GM18502 (cell line): ENCODE data around the gene CMIP.

Source experiments
- ATAC-seq: cut with Tn5 transposase; IDR thresholded peaks from one replicate; pipeline ENCODE4 v1.9.1; 2021; ENCODE audit warnings: mild to moderate bottlenecking; ENCODE audit not compliant: unreplicated experiment, poor library complexity

The CMIP gene

DNA sequence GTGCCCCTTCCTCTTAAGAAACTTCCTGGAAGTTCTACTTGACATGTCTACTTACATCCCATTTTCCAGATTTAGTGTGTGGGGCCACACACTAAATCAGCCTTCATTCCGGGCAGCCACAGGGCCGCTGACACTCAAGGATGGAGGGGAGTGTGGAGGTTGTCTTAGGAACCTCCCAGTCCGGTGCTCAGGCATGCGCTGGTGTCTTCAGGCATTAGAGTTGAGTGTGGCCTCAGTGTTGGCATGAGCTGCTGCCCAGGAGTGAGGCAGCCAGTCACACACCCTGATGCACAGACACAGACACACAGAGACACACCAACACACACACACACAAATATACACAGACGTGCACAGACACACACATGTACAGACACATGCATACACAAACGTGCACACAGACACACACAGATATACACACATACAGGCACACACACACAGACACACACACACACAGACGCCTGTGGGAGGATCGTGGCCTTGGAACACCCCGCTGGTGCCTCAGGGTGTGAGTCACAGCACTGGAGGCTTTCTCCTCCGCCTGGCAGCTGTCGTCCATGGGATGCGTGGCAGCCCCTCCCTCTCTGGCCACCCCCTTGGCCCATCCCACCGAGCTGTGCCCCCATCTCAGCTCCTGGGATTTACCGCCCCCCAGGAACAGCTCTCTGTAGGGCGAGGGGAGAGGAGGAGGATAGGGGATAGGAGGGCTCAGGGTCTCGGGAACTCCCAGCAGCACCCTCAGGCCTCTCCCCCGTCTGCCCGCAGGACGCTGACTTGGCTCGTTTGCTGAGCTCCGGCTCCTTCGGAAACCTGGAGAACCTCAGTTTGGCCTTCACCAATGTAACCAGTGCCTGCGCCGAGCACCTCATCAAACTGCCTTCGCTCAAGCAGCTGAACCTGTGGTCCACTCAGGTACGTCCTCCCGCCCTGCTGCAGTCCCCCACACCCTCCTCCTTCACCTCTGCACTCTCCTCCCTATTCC lies 258.9 kb downstream of the CMIP start:
- no peak for ATAC-seq

DNA sequence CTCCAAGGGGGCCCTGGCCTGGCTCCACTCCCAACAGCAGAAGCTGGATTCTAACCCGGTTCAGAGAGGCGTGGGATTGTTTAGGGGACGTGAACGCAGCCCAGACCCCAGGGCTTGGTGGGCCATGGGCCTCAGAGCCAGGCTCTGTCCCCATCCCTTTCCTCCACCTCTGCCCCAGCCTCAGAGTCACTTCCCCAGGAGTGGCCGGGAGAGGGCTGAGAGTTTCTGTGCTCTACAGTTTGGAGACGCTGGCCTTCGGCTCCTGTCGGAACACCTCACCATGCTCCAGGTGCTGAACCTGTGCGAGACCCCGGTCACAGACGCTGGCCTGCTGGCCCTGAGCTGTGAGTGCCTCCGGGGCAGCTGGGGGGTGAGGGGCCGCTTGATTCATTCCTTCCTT lies 260.7 kb downstream of the CMIP start:
- ATAC-seq: no peak

DNA sequence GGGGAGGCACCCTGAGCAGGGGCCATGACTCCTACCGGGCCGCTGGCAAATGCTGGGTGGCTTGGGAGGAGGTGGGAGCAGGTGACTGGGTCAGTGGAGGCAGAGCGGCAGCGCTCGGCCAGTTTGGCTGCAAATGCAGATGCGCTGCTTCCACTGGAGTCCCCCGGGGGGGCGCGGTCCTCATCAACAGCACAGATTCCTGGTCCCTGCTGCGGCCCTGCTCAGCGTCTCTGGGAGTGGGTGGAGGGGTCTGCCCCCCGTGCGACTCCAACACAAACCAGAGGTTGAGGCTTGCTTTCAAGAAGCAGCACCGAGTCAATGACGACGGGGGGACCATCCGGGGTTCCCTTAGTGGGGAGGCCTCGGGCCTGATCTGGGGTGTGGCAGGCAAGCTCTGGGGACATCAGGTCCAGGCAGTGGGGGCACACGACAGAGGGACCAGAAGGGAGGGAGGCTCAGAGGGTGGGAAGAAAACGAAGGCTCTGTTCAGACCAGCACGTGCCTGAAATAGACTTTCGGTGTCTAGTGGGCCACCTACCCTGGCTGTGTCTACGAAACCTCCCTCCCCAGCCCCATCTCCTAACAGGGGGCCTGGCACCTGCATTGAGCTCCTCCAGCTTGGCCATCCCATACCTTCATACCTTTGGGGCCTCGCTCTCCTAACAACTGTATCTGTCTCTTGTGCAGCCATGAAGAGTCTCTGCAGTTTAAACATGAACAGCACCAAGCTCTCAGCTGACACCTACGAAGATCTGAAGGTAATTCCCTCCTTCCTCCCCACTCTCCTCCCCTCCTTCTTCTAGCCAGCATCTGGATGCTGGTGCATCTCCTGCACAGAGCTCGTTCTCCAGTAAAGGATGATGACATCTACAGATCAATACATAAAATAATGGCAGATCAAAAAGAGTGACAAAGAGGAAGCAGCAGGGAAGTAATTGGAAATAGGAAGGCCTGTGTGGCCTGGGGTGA lies 262.0 kb downstream of the CMIP start:
- ATAC-seq: no peak

DNA sequence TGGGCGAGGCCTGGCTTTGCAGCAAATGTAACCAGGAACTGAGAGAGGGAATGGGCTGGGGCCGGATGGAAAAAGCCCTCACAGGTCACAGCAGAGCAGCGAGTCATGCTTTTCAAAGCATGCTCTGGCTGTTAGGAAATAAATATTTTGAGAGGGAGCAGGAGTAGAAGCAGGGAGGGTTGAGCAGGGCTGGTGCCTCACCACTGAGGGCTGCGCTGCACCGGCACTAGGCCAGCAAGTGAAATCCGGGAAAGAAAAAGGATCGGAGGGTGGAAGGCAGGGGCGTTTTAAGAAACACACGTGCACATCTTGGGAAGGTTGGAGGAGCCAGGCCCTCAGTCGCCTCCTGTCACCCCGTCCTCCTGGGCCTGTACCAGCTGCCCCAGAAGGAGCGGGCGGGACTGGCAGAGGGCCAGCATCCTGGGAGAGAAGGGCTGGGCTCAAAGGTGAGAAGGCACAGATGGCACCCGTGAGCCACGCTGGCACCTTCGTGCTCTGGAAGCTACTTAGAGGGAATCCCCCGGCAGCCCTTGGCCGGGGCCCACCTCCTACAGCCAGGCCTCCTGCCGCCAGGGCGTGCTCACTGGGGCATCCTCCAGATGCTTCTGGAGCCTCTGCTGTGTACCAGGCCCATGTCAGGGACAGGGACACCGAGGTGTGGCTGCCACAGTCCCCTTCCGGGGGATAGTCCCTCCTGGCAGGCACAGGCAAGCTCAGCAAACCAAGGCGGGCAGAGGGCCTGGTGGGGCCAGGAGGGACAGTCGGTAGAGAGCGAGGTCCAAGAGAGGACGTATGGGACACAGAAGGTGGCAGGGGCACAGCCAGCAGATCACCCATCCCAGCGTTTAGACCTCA lies 263.0 kb downstream of the CMIP start:
- ATAC-seq: no peak

DNA sequence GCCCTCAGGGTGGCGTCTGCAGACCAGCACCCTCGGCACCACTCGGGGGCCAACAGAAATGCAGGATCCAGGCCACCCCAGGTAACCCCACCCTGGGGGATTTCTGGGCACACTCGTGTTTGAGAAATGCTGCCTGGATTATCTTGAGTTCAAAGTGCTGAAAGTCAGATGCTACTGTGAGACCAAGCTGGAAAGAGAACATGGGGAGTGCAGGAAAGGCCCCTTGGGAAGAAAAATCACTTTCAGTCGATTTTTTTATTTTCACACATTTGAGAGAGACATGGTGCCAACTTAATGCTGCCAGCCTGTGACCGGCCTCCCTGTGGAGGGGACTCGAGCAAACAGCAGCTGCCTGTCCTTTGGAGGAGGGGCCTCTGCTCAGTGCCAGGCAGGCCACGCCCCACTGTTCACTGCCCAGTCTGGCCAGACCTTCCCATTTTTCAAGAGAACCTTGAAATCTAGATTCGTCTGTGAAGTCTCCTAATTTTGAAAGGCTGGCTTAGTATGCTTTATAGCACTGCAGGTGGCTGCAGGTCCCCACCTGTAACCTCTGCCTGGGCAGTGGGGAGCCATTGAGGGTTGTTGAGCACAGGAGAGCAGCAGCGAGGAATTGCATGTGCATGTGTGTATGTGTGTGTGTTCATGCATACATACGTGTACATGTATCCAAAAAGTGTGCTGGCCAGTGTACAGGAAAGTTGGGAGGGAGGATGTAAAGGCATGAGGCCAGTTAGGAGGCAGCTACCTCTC lies 263.8 kb downstream of the CMIP start:
- ATAC-seq: no peak

DNA sequence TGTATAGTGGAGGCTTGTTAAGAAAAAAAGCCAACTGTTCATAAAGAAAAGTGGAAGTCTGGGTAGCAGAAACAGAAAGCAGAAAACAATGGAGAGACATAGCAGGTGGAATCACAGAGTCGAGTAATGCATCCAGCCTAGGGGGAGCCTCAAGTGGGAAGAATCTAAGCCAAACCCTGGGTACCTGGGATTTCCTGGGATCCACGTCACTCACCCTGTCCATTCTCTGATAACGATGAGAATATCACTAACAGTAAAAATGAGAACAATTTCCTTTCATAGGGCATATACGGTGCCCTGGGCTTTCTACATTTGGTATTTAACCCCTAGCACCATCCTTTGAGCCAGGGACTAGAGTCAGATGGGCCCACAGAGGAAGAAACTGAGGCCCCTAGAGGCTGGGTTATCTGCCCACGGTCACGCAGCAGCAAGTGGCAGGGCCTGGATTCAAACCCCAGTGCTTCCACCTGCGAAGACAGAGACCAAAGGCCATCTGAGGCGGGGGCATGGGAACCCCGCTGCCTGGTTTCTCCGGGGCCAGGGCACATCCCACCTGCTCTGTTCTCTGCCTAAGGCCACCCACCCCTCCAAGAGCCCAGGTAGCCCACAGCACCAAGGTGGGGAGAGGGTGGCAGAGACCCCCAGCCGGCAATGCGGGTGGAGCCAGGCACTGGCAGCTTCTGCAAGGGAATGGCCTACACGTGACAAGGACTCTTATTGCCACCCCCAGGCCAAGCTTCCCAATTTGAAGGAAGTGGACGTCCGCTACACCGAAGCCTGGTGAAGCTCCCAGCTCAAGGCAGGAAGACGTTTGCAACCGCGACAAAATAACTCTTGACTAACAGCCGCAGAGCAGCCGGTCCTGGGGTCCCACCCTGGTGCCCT lies 264.6 kb downstream of the CMIP start:
- no peak for ATAC-seq

DNA sequence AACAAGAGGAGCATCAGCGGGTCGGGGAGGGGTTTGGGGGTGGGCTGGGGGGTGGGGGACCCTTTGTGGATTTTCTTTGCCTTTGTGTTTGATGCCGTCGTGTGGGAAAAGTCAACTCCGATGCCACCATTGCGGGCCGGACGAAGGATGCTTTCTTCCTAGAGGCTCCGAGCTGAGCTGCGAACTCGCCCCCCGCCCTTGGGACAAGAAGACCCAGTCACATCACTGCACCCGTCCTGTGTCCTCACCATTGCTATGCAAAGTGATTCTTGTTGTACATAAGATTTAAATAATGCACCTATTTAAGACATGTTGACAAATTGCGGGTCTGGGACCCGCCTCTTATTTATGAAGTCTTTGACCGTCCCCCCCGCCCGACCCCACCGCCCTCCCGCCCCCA lies 265.4 kb downstream of the CMIP start:
- ATAC-seq: no peak

DNA sequence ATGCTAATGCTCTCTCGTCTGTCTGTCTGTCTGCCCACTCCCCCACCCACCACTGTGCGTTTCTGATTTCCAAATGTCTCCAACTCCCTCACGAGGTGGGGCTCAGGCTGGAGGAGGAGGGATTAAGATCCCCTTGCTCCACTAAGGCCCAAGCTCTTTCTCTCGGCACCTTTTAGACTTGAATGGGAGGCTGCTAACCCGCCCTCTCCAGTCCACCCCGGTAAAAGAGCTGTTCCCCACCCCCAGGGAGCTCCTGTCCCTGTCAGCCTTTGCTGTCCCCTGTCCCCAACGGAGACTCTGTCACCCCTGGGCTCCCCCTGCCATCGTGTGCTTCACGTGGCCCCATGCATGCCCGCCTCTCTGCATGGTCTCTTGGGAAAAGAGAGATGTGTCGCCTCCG lies 266.0 kb downstream of the CMIP start:
- ATAC-seq: no peak

DNA sequence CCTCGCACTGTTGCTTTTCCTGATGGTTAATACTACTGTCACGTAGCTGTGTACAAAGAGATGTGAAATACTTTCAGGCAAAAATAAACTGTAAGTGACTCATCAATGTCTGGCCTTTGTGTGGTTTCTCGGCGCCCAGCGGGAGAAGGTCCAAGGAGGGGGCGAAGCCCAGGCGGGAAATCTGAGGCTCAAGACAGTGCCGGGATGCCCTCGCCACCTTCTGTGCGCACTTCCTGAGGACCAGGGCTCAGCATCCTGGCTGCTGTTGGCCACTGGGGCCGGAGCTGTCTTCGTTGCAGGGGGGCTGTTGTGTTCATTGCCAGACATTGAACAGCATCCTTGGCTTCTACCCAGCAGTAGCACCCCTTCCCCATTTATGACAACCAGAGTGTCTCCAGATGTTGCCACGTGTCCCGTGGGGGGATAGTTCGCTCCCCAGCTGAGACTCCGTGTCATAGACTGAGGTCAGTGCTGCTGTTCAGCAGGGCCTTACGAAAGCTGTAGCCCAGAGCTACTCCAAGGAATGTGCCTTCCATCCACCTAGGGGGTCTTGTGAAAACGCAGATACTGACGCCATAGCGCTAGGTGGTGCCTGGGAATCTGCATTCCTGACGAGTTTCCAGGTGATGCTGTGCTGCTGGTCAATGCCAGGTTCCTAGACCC lies 267.2 kb downstream of the CMIP start:
- ATAC-seq: no peak

DNA sequence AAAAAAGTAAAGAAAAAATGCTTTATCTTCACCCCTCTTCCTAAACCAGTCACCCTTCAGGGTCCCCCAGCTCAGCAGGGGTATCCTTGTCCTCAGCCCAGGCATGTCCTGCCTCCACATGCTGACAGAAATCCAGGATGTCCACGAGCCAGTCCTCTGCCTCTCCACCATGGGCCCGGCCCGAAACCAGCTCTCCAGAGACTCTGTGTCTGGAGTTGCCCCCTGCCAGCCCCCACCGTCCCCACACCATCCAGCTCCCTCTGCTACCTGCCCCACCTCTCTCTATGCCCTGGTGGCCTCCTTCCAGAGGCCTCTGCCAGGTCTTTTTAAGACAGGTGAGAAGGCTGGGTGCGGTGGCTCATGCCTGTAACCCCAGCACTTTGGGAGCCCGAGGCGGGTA lies 268.1 kb downstream of the CMIP start:
- ATAC-seq: no peak

DNA sequence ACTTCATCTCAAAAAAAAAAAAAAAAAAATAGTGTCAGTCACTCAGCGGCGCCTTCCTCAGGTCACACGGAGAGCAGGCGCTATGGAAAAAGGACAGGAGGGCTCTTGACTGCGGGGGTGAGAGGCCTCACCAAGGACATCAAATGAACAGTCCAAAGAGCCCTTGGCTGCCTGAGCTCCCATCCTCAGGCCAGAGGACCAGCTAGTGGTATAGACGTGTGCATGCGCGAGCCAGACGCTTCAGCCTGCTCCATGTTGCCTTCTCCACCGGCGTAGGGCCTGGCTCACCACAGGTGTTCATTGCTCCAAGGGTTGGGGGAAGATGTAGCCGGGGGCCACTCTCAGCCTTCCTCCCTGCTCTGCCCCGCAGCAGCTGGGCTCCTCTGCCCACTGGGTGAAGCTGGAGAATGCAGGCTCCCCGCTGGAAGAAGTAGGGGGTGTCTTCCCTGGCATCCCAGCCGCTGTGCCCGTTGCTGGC lies 268.7 kb downstream of the CMIP start:
- ATAC-seq: no peak

DNA sequence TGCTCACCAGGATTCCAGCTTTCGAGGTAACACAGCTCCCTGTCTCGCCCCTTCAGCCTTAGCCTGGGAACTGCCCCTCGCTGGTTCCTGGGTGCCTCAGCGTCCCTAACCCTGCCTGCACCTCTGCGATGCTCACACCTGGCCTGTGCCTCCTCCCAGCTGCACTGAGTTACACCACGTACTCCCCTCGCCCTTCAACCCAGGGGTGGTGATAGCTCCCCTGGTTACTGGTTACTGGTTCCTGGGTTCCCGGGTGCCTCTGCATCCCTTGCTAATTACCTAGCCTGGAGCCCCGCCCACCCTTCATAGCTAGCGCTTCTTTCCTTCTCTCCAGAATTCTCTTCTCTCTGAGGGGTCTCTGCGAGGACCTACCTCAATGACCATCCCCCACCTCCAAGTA lies 269.2 kb downstream of the CMIP start:
- ATAC-seq: no peak

DNA sequence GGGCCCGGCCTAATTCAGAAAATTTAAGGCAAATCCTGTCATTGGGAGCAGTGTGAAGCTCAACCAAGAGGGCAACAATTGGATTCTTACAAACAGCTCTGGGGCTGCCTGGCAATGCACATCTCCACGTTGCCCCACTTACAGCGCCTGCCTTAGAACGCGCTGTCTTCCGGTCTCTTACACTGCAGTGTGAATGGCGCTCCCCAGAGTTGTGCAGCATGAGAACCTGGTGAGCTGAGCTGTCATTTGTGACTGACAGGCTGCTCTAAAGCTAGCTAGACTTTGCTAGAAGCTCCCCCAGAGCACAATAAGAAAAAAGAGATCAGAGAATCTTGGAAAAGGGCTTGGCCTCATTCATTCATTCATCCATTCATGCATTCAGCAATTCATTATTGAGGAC lies 270.0 kb downstream of the CMIP start:
- ATAC-seq: no peak

DNA sequence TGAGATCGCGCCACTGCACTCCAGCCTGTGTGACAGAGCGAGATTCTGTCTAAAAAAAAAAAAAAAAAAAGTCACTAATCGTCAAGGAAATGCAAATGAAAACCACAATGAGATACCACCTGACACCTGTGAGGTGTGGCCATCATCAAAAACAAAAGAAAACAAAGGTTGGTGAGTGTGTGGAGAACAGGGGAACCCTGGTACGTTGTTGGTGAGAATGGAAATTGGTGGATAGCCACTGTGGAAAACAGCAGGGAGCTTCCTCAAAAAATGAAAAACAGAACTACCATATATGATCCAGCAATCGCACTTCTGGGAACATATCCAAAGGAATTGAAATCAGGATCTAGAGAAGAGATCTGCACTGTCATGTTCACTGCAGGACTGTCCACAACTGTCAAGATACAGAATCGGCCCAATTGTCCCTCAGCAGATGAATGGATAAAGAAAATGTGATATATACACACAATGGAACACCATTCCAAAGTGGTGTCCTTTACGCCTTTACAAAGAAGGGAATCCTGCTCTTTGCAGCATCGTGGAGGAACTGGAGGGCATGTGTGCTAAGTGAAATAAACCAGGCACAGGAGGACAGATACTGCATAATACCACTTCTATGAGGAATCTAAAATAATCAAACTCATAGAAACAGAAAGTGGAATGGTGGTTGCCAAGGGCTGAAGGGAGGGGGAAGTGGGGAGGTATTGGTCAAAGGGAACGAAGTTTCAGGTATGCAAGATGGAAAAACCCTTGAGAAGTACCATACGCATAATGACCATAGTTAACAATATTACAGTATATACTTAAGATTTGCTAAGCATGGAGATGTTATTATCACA lies 271.0 kb downstream of the CMIP start:
- ATAC-seq: peak; percentile 62

DNA sequence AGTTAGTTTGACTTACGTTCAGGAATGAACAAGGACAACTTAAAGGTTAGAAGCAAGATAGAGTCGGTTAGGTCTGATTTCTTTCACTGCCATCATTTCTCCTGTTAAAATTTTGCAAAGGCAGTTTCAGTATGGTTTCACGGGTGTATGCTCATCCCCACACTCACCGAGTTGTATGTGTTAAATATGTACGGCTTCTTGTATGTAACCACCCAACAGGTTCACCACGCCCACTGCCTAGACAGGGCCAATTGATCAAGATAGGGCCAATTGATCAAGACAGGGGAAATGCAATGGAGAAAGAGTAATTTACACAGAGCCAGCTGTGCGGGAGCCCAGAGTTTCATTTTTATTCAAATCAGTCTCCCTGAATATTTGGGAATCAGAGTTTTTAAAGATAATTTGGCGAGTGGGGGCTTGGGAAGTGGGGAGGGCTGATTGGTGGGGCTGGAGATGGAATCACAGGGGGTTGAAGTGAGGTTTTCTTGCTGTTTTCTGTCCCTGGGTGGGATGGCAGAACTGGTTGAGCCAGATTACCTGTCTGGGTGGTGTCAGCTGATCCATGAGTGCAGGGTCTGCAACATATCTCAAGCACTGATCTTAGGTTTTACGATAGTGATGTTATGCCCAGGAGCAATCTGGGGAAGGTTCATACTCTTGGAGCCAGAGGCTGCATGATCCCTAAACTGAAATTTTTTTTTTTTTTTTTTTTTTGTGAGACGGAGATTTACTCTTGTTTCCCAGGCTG lies 272.0 kb downstream of the CMIP start:
- peak; percentile 75 for ATAC-seq

DNA sequence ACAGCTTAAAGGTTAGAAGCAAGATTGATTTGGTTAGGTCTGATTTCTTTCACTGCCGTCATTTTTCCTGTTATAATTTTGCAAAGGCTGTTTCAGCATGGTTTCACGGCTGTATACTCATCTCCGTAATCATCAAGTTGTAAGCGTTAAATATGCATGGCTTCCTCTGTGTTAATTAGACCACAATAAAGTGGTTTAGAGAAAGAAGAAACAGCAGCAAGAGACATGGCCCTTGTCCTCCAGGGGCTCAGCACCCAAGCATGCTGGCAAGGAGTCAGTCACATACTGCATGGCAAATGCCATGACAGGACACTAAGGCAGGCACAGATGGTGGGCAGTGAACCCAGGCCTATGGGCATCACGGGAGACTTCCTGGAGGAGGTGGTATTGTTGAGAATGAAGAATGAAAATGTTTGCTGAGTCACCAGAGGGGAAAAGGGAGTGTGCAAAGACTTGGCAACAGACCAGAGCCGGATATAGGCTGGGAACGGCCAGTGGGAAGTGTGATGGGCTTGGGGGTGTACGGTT lies 273.1 kb downstream of the CMIP start:
- no peak for ATAC-seq
